Parietal lobe (tissue), 1 donor: ENCODE results near the gene EXTL2. TPM values are rescaled to one million over a fixed set of nuclear protein-coding genes. Genes with fewer than 3 reads are reported as not detected.

Experiments
- total RNA-seq: library from RNA; depleted of rRNA; stranded (reverse); fragments of >200 nt; gene quantifications from one replicate; pipeline ENCODE4 v1.2.3, GENCODE V29; 2014

Gene EXTL2, protein sequence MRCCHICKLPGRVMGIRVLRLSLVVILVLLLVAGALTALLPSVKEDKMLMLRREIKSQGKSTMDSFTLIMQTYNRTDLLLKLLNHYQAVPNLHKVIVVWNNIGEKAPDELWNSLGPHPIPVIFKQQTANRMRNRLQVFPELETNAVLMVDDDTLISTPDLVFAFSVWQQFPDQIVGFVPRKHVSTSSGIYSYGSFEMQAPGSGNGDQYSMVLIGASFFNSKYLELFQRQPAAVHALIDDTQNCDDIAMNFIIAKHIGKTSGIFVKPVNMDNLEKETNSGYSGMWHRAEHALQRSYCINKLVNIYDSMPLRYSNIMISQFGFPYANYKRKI
- total RNA-seq: 35.7 TPM

DNA sequence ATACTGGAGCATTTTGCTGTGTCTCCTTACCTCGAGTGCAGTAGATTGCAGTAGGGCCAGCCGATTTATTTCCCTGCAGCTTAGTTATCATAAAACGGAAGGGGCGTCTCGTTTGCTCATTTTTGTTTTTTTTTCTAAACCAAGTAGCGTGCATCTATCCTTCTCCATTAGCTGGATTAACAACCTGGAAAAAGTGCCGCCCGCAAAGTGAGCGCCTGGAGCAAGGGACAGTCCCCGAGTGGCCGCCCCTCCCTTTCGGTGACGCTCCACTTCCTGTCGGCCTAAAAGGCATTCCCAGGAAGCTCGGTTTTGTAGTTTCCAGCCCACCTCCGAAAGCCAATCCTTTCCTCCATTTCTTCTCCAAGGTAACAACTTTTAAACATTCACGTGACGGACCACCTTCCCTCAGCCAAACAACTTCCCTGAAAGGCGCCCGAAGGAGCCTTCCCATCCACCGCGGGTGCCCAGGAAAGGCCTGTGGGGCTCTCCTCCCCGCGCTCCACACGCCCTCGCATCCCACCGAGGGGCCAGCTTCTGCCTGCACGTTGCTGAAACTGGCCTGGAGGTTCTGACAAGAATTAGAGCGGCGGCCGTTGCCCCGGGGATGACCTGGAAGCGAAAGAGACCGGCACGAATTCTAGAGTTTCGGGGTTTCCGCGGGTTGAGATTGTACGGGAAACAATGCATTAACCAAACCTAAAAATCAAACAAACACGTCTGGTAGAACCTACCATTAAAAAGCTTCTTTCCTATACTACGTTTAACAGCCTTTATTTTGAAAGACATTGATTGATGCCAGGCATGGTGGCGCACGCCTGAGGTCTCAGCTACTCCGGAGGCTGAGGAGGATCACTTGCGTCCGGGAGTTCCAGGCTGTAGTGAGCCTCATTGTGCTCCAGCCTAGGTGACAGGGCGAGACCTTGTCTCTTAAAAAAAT, at the start of gene EXTL2:
EXTL2 (minus strand) TSS at position 240 of the 937 bp plus-strand sequence. CDS start 6,085 bp downstream, outside the sequence.

DNA sequence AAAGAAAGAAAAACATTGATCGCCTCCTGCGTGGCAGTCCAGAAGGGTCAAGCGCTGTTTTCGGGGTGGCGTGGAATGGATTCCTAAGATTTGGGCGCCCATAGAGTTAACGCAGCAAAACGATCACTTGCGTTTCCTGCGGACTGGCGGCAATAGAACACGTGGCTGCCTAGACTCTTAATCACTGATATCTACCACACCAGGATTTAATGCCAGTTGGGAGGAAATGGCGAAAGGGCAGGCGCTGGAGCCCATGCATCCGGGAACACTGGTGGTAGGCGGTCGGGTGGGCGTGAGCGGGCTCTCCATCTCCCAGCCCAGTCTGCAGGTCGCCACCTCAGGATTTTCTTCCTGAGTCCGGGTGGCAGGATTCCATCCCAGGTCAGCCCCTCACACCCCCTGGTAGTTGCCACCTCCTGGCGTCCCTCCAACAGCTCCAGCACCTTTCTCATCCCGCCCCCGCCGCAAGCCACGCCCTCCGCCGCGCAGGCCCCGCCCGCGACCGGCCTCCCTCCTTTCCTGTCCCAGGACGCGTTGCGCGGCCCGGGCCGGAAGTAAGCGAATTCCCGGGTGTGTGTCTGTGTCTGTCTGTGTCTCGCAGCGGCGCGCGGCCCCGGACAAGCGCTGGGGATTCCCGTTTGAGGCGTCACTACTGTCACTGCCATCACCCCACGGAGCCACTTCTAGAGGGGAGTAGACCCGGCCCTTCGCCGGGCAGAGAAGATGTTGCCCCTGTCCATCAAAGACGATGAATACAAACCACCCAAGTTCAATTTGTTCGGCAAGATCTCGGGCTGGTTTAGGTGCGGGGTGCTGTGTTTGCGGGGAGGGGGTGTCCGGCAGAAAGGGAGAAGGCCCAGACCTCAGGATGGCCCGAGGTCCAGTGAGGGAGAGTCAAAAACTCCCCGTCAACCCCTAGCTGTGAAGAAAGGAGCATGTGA, 1.2 kb upstream of the EXTL2 start, which contains the start of gene SLC30A7:
SLC30A7 (plus strand) TSS at position 551 of the 941 bp plus-strand sequence; CDS start at position 724, 173 bp downstream.

Other genes starting within 250 kb of the EXTL2 start
- 14.4 TPM for gene VCAM1, start 175.1 kb downstream of the EXTL2 start, total RNA-seq
- 26.9 TPM for gene SLC30A7, start 1.2 kb upstream of the EXTL2 start, total RNA-seq
- 31.9 TPM for gene DPH5, start 130.9 kb upstream of the EXTL2 start, total RNA-seq